IPS-20b (cell line): ENCODE data around the gene FGF18.

Experiments
- H3K27ac ChIP-seq: one replicate; pipeline ENCODE4 v1.5.1; 2013; ENCODE audit warnings: low read length
- H3K27me3 ChIP-seq: 2 replicates; pipeline ENCODE4 v1.6.1; 2013; ENCODE audit warnings: mild to moderate bottlenecking, low read length, inconsistent platforms; ENCODE audit not compliant: insufficient read depth
- H3K36me3 ChIP-seq: 2 replicates; pipeline ENCODE4 v1.6.1; 2013; ENCODE audit warnings: low read depth, mild to moderate bottlenecking, inconsistent platforms, low read length, moderate library complexity; ENCODE audit not compliant: insufficient read depth
- H3K4me1 ChIP-seq: 2 replicates; pipeline ENCODE4 v1.6.1; 2013; ENCODE audit warnings: mild to moderate bottlenecking, control low read depth, inconsistent platforms, low read length, moderate library complexity; ENCODE audit not compliant: insufficient read depth
- H3K4me3 ChIP-seq: 2 replicates; pipeline ENCODE4 v1.5.1; 2013; ENCODE audit warnings: mild to moderate bottlenecking, low read length, inconsistent platforms
- H3K9ac ChIP-seq: 2 replicates; pipeline ENCODE4 v1.6.1; 2013; ENCODE audit warnings: low read depth, mild to moderate bottlenecking, inconsistent platforms, low read length, moderate library complexity
- H3K9me3 ChIP-seq: 2 replicates; pipeline ENCODE4 v1.6.1; 2013; ENCODE audit warnings: mild to moderate bottlenecking, low read depth, low read length, inconsistent platforms; ENCODE audit not compliant: insufficient read depth

Gene FGF18

GRCh38 chr5:171463862-171464229, 44.4 kb downstream of the FGF18 start:
- Histone ChIP-seq H3K27me3 (no peaks in the 10 kb centered on the region; the same call in 1 of the 2 replicates), H3K9me3 (no peaks in the 10 kb centered on the region), H3K4me1 (peaks cover 5% of the 10 kb centered on the region; the same call in 1 of the 2 replicates), H3K27ac (no peak overlapping the region), H3K4me3 (no peak overlapping the region), H3K9ac (no peak overlapping the region), H3K36me3 (no peaks in the 10 kb centered on the region)

- Histone ChIP-seq H3K9me3 (no peaks in the 10 kb centered on the region), H3K36me3 (no peaks in the 10 kb centered on the region), H3K27ac (no peak overlapping the region), H3K9ac (no peak overlapping the region), H3K4me1 (peaks cover 9% of the 10 kb centered on the region; the same call in 1 of the 2 replicates), H3K27me3 (no peaks in the 10 kb centered on the region; the same call in 1 of the 2 replicates), H3K4me3 (no peak overlapping the region)
These were observed 45.4 kb downstream of the FGF18 start for GRCh38 chr5:171464829-171465228.

- H3K27ac ChIP-seq: no peak overlapping the region
These were observed 47.7 kb downstream of the FGF18 start for GRCh38 chr5:171467107-171467506.

DNA sequence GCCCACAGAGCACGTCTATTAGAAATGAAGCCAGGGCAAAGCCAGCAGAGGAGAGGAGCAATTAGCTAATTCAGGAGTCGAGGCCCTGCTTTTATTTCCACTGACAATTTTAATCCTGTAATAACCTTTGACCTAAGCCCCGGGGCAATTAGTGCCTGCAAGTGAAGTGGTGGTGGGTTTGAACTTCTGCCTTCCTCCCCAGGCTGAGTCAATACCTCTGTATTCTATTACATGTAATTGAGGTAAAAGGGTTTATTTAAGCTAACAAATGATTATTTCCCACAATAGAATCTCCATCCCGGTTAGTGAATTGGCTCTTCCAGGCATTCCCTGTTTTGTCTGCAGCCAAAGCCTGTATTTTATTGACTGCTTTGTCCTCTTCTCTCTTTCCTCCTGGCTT, 49.9 kb downstream of the FGF18 start:
- no peak overlapping the region for H3K27ac ChIP-seq

More at GRCh38 chr5:171467107-171467506, 47.7 kb downstream of the FGF18 start:
- no peak overlapping the region for H3K9ac ChIP-seq
- H3K4me3 ChIP-seq: no peak overlapping the region
- H3K4me1 ChIP-seq: peaks cover 9% of the 10 kb centered on the region; the same call in 1 of the 2 replicates
- no peaks in the 10 kb centered on the region for H3K9me3 ChIP-seq
- no peaks in the 10 kb centered on the region for H3K36me3 ChIP-seq
- H3K27me3 ChIP-seq: no peaks in the 10 kb centered on the region; the same call in 1 of the 2 replicates

DNA sequence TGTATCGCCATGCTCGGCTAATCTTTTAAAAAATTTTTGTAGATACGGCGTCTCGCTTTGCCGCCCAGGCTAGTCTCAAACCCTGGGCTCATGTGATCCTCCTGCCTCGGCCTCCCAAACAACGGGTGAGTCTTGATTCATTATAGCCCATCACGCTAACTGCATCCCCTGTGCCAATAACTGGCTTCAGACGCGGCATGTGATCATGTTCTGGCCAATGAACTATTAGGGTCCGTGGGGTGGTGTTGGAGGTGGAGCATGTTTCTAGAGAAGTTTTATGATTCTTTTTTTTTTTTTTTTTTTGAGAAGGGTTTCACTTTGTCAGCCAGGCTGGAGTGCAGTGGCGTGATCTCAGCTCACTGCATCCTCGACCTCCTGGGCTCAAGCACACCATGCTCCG, 51.0 kb downstream of the FGF18 start:
- Histone ChIP-seq H3K4me1 (0 out of 2 replicates have a peak, but pooled peaks cover 4% of the 10 kb centered on the region), H3K36me3 (no peaks in the 10 kb centered on the region), H3K9me3 (no peaks in the 10 kb centered on the region), H3K4me3 (no peak overlapping the region), H3K27me3 (no peaks in the 10 kb centered on the region), H3K9ac (no peak overlapping the region), H3K27ac (no peak overlapping the region)

More for the DNA sequence above, 49.9 kb downstream of the FGF18 start:
- Histone ChIP-seq H3K36me3 (no peaks in the 10 kb centered on the region), H3K4me1 (0 out of 2 replicates have a peak, but pooled peaks cover 4% of the 10 kb centered on the region), H3K9me3 (no peaks in the 10 kb centered on the region), H3K9ac (no peak overlapping the region), H3K27me3 (no peaks in the 10 kb centered on the region), H3K4me3 (no peak overlapping the region)

DNA sequence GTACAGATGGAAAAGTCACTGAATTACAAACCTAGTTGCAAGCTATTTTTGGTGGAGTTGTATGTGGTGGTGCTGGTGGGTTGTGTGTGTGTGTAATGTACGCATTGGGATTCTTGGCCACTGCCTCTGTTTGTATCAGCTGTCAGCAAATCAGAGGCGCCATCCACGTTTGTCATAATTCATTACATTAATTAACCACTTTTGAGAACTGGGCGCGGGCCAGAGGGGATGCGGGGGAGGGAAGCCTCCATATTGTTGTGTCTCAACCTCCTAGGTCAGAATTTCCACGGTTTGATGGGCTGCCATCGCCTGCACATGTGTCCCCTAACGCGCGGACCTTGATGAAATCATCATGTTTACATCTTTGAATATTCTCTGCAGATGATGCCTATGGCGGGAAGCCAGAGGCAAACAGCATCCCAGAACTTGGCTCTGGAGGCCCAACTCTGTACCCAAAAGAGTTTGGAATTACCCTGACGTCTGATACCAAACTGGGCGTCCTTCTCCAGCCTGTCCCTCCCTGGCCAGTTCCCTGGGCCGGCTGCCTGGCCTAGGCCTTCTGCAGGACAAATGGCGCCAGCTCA, 54.9 kb downstream of the FGF18 start:
- H3K36me3 ChIP-seq: no peaks in the 10 kb centered on the region
- no peaks in the 10 kb centered on the region for H3K9me3 ChIP-seq
- H3K4me1 ChIP-seq: 0 out of 2 replicates have a peak, but pooled peaks cover 2% of the 10 kb centered on the region
- no peak overlapping the region for H3K4me3 ChIP-seq
- no peak overlapping the region for H3K27ac ChIP-seq
- H3K9ac ChIP-seq: no peak overlapping the region
- H3K27me3 ChIP-seq: no peaks in the 10 kb centered on the region

DNA sequence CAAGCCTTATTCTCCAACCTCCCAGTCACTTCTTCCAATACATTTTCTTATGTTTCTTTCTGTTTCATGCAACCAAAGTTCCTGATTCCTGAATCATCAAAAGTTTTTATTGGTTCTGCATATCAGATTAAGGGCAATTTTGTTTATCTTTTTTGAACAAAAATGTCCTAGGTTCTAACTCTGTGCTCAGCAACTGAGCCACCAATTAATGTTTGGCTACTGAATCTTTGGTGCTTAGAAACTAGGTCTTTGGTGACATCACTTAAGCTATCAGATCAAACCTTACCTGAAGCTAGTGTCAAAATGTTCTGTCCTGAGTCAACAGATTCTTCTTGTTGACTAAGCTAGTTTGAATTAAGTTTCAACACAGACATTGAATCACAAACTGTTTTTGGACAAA, 56.1 kb downstream of the FGF18 start:
- no peak overlapping the region for H3K4me3 ChIP-seq
- H3K9ac ChIP-seq: no peak overlapping the region
- H3K36me3 ChIP-seq: no peaks in the 10 kb centered on the region
- H3K4me1 ChIP-seq: no peaks in the 10 kb centered on the region
- no peaks in the 10 kb centered on the region for H3K27me3 ChIP-seq
- no peaks in the 10 kb centered on the region for H3K9me3 ChIP-seq
- no peak overlapping the region for H3K27ac ChIP-seq

DNA sequence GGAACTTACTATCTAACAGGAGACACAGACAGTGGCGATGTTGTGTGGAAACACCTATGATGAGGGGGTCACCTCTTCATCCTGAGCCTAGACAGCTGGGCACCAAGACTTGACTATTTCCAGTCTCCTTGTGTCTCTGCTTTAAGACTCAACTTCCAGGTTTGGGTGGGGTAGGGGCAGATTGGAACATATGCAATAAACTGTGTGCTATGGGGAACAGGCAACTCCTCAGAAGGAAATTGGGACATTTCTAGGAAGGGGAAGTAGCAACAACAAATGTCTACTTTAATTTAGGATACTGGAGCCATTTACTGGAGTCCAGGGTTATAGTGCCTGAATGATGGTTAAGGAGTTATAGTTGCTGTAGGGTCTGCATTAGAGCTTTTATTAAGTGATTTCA, 57.3 kb downstream of the FGF18 start:
- H3K27ac ChIP-seq: no peak overlapping the region
- no peak overlapping the region for H3K4me3 ChIP-seq
- H3K36me3 ChIP-seq: no peaks in the 10 kb centered on the region
- H3K27me3 ChIP-seq: no peaks in the 10 kb centered on the region
- H3K4me1 ChIP-seq: no peaks in the 10 kb centered on the region
- H3K9ac ChIP-seq: no peak overlapping the region
- no peaks in the 10 kb centered on the region for H3K9me3 ChIP-seq

DNA sequence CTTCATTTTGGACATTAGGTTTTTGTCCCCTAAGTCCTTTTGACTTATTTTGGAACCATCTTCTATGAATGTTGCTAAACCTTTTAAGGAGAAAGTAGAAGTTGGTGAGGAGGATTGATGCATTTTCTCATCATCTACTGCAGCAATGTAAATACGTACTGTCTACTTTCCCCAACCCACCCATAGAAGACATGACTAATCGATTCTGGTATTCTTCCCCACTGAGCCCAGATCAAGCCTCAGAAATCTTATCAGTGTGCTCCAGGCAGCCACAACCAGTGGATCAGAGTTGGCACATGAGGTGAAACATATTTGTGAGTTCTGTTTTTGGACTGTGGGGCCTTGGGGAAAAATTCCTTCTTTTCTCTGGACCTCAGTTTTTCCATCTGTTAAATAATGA, 57.7 kb downstream of the FGF18 start:
- no peak overlapping the region for H3K4me3 ChIP-seq
- no peaks in the 10 kb centered on the region for H3K36me3 ChIP-seq
- no peak overlapping the region for H3K9ac ChIP-seq

GRCh38 chr5:171477666-171478065, 58.2 kb downstream of the FGF18 start:
- H3K9me3 ChIP-seq: no peaks in the 10 kb centered on the region
- no peaks in the 10 kb centered on the region for H3K27me3 ChIP-seq
- no peaks in the 10 kb centered on the region for H3K4me1 ChIP-seq
- no peak overlapping the region for H3K9ac ChIP-seq
- H3K27ac ChIP-seq: no peak overlapping the region
- H3K36me3 ChIP-seq: no peaks in the 10 kb centered on the region
- H3K4me3 ChIP-seq: no peak overlapping the region

More for the DNA sequence above, 57.7 kb downstream of the FGF18 start:
- Histone ChIP-seq H3K27me3 (no peaks in the 10 kb centered on the region), H3K9me3 (no peaks in the 10 kb centered on the region), H3K4me1 (no peaks in the 10 kb centered on the region), H3K27ac (no peak overlapping the region)

- no peaks in the 10 kb centered on the region for H3K27me3 ChIP-seq
- H3K27ac ChIP-seq: no peak overlapping the region
- no peak overlapping the region for H3K9ac ChIP-seq
- H3K36me3 ChIP-seq: no peaks in the 10 kb centered on the region
- H3K4me3 ChIP-seq: no peak overlapping the region
- no peaks in the 10 kb centered on the region for H3K4me1 ChIP-seq
- H3K9me3 ChIP-seq: no peaks in the 10 kb centered on the region
These were observed 59.7 kb downstream of the FGF18 start for GRCh38 chr5:171478946-171479775.

GRCh38 chr5:171479776-171480125, 60.3 kb downstream of the FGF18 start:
- Histone ChIP-seq H3K9me3 (no peaks in the 10 kb centered on the region), H3K36me3 (no peaks in the 10 kb centered on the region), H3K27ac (no peak overlapping the region), H3K4me1 (no peaks in the 10 kb centered on the region), H3K9ac (no peak overlapping the region), H3K27me3 (no peaks in the 10 kb centered on the region), H3K4me3 (no peak overlapping the region)
